Measurements from ENCODE around the gene NEB. TPM values are rescaled to one million over a fixed set of nuclear protein-coding genes. Genes with fewer than 3 reads are reported as not detected.

Gene NEB
- total and polyA plus RNA-seq, 2 of the 13 experiments (the other 11 are each of a cell fraction or from before 2014, with no cell fraction given), result 0.21 to 0.24 TPM

GRCh38 chr2:151695778-151696177 is 38.5 kb downstream of the NEB start:
- no peak overlapping the region for H3K9ac ChIP-seq (ENCODE audit: insufficient read depth, low read depth, low read length)

More at GRCh38 chr2:151695778-151696177, 38.5 kb downstream of the NEB start:
- in situ Hi-C loops (cut with HindIII; ENCODE audit: extremely low pct_ligation_motif_present, low pct_unique_long_range_greater_than_20kb) (no loop called here), intact Hi-C loops (cut with micrococcal nuclease; ENCODE audit: unreplicated experiment) (no loop called here)
- no peaks in the 10 kb centered on the region for H3K79me2 ChIP-seq (ENCODE audit: insufficient read depth, low read length)
- H3K4me2 ChIP-seq (ENCODE audit: low read depth, low read length), result no peak overlapping the region
- H3K9me3 ChIP-seq (ENCODE audit: low read length), result no peaks in the 10 kb centered on the region
- H3K4me1 ChIP-seq (ENCODE audit: insufficient read depth, low read length), result no peaks in the 10 kb centered on the region
- no peak for DNase-seq (ENCODE audit: low spot score)
- BruUV-seq (replicated peaks), result no TSS peak
- TF ChIP-seq CEBPZ (IDR thresholded peaks at IDR 0.05; ENCODE audit: low read length), result no peak
- TF ChIP-seq FOSL1 (CRISPR knock-in tag; IDR thresholded peaks at IDR 0.05; ENCODE audit: borderline replicate concordance), result no peak
- no peak for TF ChIP-seq ZNF24 (IDR thresholded peaks at IDR 0.05)
- TF ChIP-seq ZNF550 (CRISPR knock-in tag; IDR thresholded peaks at IDR 0.05; ENCODE audit: borderline replicate concordance), result no peak
- no peak for FAIRE-seq
- ATAC-seq, result no peak
- H2AFZ ChIP-seq (ENCODE audit: low read length), result no peak overlapping the region
- H3K4me3 ChIP-seq (replicated peaks in 1 of 3; ENCODE audit: insufficient read depth in 1 of 3, low read depth in 2 of 3, low read length in 3 of 3), result no peak overlapping the region
- 0 out of 5 replicates have a peak, but pooled peaks cover 0 to 11% of the 10 kb centered on the region in 2 experiments for H3K27me3 ChIP-seq (ENCODE audit: control insufficient read depth in 1 of 2, insufficient read depth in 2 of 2, low read length in 2 of 2)
- 24% methylated on average over 3 of the region's 3 CpGs for WGBS (ENCODE audit: low lambda C conversion rate)
- H3K27ac ChIP-seq (ENCODE audit: extremely low read length, insufficient read depth, low read length), result no peak overlapping the region
- POLR2A ChIA-PET, result no interaction called here
- no peaks in the 10 kb centered on the region for H4K20me1 ChIP-seq (ENCODE audit: insufficient read depth, low read length)
- CTCF ChIA-PET (ENCODE audit: low intra/inter-chr PET ratio, low total read pairs), result no interaction called here
- no peaks in the 10 kb centered on the region for H3K36me3 ChIP-seq (replicated peaks in 1 of 2; ENCODE audit: control insufficient read depth in 1 of 2, insufficient read depth in 2 of 2, low read length in 2 of 2)
